HCT116 (cell line): ENCODE measurements around the gene SMIM24. TPM values are rescaled to one million over a fixed set of nuclear protein-coding genes. Genes with fewer than 3 reads are reported as not detected.

Source experiments
- ATAC-seq: fragments of 200-7000 bp; cut with Tn5 transposase; 2 replicates; pipeline ENCODE4 v1.9.1; 2020; ENCODE audit warnings: mild to moderate bottlenecking, moderate library complexity
- BruUV-seq: library from RNA; stranded (reverse); fragments of 400-500 nt; replicated peaks from 2 replicates; lab custom pipeline; 2021; lab: Mats Ljungman, UMichigan
- CTCF ChIA-PET: fragments of 300-600 bp; sonication (Branson Sonifier 250); formaldehyde crosslinking; loops from one replicate; lab custom pipeline; 2021; ENCODE audit warnings: antibody characterized with exemption; lab: Charles Lee
- POLR2A ChIA-PET: fragments of 300-600, 350-600 bp; sonication (Branson Sonifier 250); formaldehyde crosslinking; loops from one replicate; lab custom pipeline; 2021; ENCODE audit warnings: antibody characterized with exemption; lab: Charles Lee
- RAD21 ChIA-PET, 2 experiments: fragments of 300-600 bp; sonication (Branson Sonifier 250); formaldehyde crosslinking; loops; one replicate each; lab custom pipeline; 2023; ENCODE audit warnings: low total read pairs in 2 of 2; ENCODE audit not compliant: uncharacterized antibody in 2 of 2, unreplicated experiment in 2 of 2, low non-redundant PET in 1 of 2; lab: Charles Lee
- DNase-seq: peaks from one replicate; pipeline ENCODE4 v3.0.0-alpha.2; 2010; ENCODE audit warnings: low read depth, low spot score
- H2AFZ ChIP-seq: fragments of 200-600 bp; shearing (Covaris generic), sonication (generic); 2 replicates; pipeline ENCODE4 v1.6.1; 2017; ENCODE audit warnings: low read depth, mixed run types, mixed read lengths, antibody characterized with exemption, low read length; ENCODE audit not compliant: poor library complexity, severe bottlenecking
- H3K27ac ChIP-seq: 2 replicates; pipeline ENCODE4 v1.5.1; 2012; ENCODE audit warnings: low read depth, low read length
- H3K27me3 ChIP-seq: fragments of 200-600 bp; sonication (generic); 2 replicates; pipeline ENCODE4 v1.6.1; 2016; ENCODE audit warnings: mixed run types, low read length, mixed read lengths; ENCODE audit not compliant: insufficient read depth
- H3K36me3 ChIP-seq, 2 experiments: fragments of 200-500 bp in 1 of 2; fragments of 200-600 bp in 1 of 2; sonication (Bioruptor generic) in 1 of 2; sonication (generic) in 1 of 2; 2 replicates each; pipeline versions ENCODE4 v1.5.1 to v1.6.1; 2014 to 2016; ENCODE audit warnings: low read length in 2 of 2, inconsistent platforms in 1 of 2, mixed read lengths in 1 of 2, mixed run types in 1 of 2; ENCODE audit not compliant: insufficient read depth in 2 of 2, control insufficient read depth in 1 of 2
- H3K4me1 ChIP-seq, 2 experiments: fragments of 200-600 bp in 1 of 2; sonication (generic) in 1 of 2; 2 replicates each; pipeline versions ENCODE4 v1.5.1 to v1.6.1; 2012 to 2017; ENCODE audit warnings: low read length in 2 of 2, inconsistent platforms in 1 of 2, mild to moderate bottlenecking in 1 of 2, mixed read lengths in 1 of 2, mixed run types in 1 of 2, moderate library complexity in 1 of 2; ENCODE audit not compliant: insufficient read depth in 2 of 2, control insufficient read depth in 1 of 2
- H3K4me2 ChIP-seq: fragments of 200-600 bp; sonication (generic); 2 replicates; pipeline ENCODE4 v1.6.1; 2017; ENCODE audit warnings: mixed run types, low read length, mixed read lengths
- H3K4me3 ChIP-seq, 2 experiments: fragments of 200-600 bp in 1 of 2; sonication (generic) in 1 of 2; replicated peaks in 1 of 2; 2 replicates each; pipeline ENCODE4 v1.5.1; 2011 to 2016; ENCODE audit warnings: low read length in 2 of 2, control low read depth in 1 of 2, low read depth in 1 of 2, mild to moderate bottlenecking in 1 of 2, mixed read lengths in 1 of 2, mixed run types in 1 of 2
- H3K79me2 ChIP-seq: fragments of 200-600 bp; sonication (generic); 2 replicates; pipeline ENCODE4 v1.6.1; 2017; ENCODE audit warnings: mild to moderate bottlenecking, mixed run types, low read length, moderate library complexity, mixed read lengths; ENCODE audit not compliant: insufficient read depth
- H3K9ac ChIP-seq: fragments of 200-600 bp; sonication (generic); 2 replicates; pipeline ENCODE4 v1.6.1; 2016; ENCODE audit warnings: low read length, mixed read lengths
- H3K9me2 ChIP-seq: fragments of 200-600 bp; sonication (generic), shearing (Covaris generic); 2 replicates; pipeline ENCODE4 v1.6.1; 2017; ENCODE audit warnings: mixed run types, mild to moderate bottlenecking, moderate library complexity; ENCODE audit not compliant: insufficient read depth
- H3K9me3 ChIP-seq, 2 experiments: fragments of 200-500 bp in 1 of 2; fragments of 200-600 bp in 1 of 2; sonication (Bioruptor generic) in 1 of 2; sonication (generic) in 1 of 2; 2 replicates each; pipeline ENCODE4 v1.6.1; 2014 to 2017; ENCODE audit warnings: low read length in 2 of 2, mixed read lengths in 2 of 2, inconsistent platforms in 1 of 2, low read depth in 1 of 2, mild to moderate bottlenecking in 1 of 2, mixed run types in 1 of 2, moderate library complexity in 1 of 2; ENCODE audit not compliant: control insufficient read depth in 1 of 2, insufficient read depth in 1 of 2
- H4K20me1 ChIP-seq: fragments of 200-600 bp; sonication (generic), shearing (Covaris generic); 2 replicates; pipeline ENCODE4 v1.6.1; 2017; ENCODE audit warnings: mixed run types, mild to moderate bottlenecking, moderate library complexity; ENCODE audit not compliant: insufficient read depth
- CBX3 ChIP-seq: IDR thresholded peaks from 2 replicates; pipeline ENCODE4 v1.6.1; 2012; ENCODE audit warnings: low read depth
- CEBPB ChIP-seq: IDR thresholded peaks from 2 replicates; pipeline ENCODE4 v1.6.1; 2012; ENCODE audit warnings: low read depth
- CTCF ChIP-seq, 3 experiments: fragments of 200-600 bp in 1 of 3; sonication (generic) in 1 of 3; IDR thresholded peaks in 2 of 3; conservative IDR thresholded peaks in 1 of 3; 2 replicates each; pipeline ENCODE4 v1.5.1; 2012 to 2017; ENCODE audit warnings: low read depth in 2 of 3, low read length in 2 of 3, antibody characterized with exemption in 1 of 3, borderline replicate concordance in 1 of 3, control low read depth in 1 of 3, mild to moderate bottlenecking in 1 of 3, mixed read lengths in 1 of 3, mixed run types in 1 of 3, moderate library complexity in 1 of 3; ENCODE audit not compliant: insufficient read depth in 1 of 3
- EGR1 ChIP-seq: IDR thresholded peaks from 2 replicates; pipeline ENCODE4 v1.6.1; 2012; ENCODE audit warnings: low read depth
- ELF1 ChIP-seq: IDR thresholded peaks from 2 replicates; pipeline ENCODE4 v1.6.1; 2012; ENCODE audit warnings: low read depth, borderline replicate concordance
- EZH2 ChIP-seq: fragments of 200-600 bp; sonication (generic); IDR thresholded peaks from 2 replicates; pipeline ENCODE4 v1.6.1; 2017; ENCODE audit warnings: antibody characterized with exemption, mixed run types
- EZH2phosphoT487 ChIP-seq: fragments of 200-600 bp; IDR thresholded peaks from 2 replicates; pipeline ENCODE4 v1.6.1; 2018; ENCODE audit warnings: antibody characterized with exemption, borderline replicate concordance
- MAX ChIP-seq: IDR thresholded peaks from 2 replicates; pipeline ENCODE4 v1.6.1; 2012
- POLR2A ChIP-seq: IDR thresholded peaks from 2 replicates; pipeline ENCODE4 v1.7.0; 2011; ENCODE audit warnings: borderline replicate concordance; ENCODE audit not compliant: insufficient read depth, insufficient read length; ENCODE audit errors: extremely low read depth
- POLR2AphosphoS5 ChIP-seq: IDR thresholded peaks from 2 replicates; pipeline ENCODE4 v1.6.1; 2011; ENCODE audit warnings: mild to moderate bottlenecking, low read depth, low read length, moderate library complexity
- RAD21 ChIP-seq: IDR thresholded peaks from 2 replicates; pipeline ENCODE4 v1.6.1; 2012; ENCODE audit warnings: low read depth, mild to moderate bottlenecking
- SIN3A ChIP-seq: IDR thresholded peaks from 2 replicates; pipeline ENCODE4 v1.6.1; 2012; ENCODE audit warnings: low read depth
- SP1 ChIP-seq: IDR thresholded peaks from 2 replicates; pipeline ENCODE4 v1.6.1; 2012; ENCODE audit warnings: low read depth
- SRF ChIP-seq: IDR thresholded peaks from 2 replicates; pipeline ENCODE4 v1.6.1; 2012; ENCODE audit warnings: low read depth
- TCF7L2 ChIP-seq: IDR thresholded peaks from 2 replicates; pipeline ENCODE4 v1.7.0; 2011; ENCODE audit warnings: borderline replicate concordance, inconsistent platforms; ENCODE audit not compliant: insufficient read depth, insufficient read length; ENCODE audit errors: extremely low read depth
- YY1 ChIP-seq: IDR thresholded peaks from 2 replicates; pipeline ENCODE4 v1.6.1; 2011; ENCODE audit warnings: low read length, low read depth, moderate library complexity, mild to moderate bottlenecking; ENCODE audit not compliant: insufficient replicate concordance; ENCODE audit errors: extremely low read depth
- ZFX ChIP-seq: fragments of 450-650 bp; IDR thresholded peaks from 2 replicates; pipeline ENCODE4 v1.6.1; 2017
- ZNF274 ChIP-seq: fragments of 200-500 bp; sonication (Bioruptor generic); IDR thresholded peaks from 2 replicates; pipeline ENCODE4 v1.6.1; 2014; ENCODE audit warnings: mild to moderate bottlenecking, low read depth, low read length, inconsistent platforms
- intact Hi-C: fragments of 100-400 bp; cut with micrococcal nuclease; formaldehyde crosslinking; loops from 2 replicates; pipeline ENCODE4 v1.10.0; 2022
- total RNA-seq: library from RNA; stranded (reverse); gene quantifications from one replicate; pipeline ENCODE4 v1.2.1, GENCODE V29; 2021; ENCODE audit not compliant: unreplicated experiment
- TF ChIP-seq, protein P1 (sequence below): IDR thresholded peaks from 2 replicates; pipeline ENCODE4 v1.6.1; 2012; ENCODE audit warnings: low read depth

Gene SMIM24
- total RNA-seq, 1 experiment from 2014 or later, result not detected

DNA sequence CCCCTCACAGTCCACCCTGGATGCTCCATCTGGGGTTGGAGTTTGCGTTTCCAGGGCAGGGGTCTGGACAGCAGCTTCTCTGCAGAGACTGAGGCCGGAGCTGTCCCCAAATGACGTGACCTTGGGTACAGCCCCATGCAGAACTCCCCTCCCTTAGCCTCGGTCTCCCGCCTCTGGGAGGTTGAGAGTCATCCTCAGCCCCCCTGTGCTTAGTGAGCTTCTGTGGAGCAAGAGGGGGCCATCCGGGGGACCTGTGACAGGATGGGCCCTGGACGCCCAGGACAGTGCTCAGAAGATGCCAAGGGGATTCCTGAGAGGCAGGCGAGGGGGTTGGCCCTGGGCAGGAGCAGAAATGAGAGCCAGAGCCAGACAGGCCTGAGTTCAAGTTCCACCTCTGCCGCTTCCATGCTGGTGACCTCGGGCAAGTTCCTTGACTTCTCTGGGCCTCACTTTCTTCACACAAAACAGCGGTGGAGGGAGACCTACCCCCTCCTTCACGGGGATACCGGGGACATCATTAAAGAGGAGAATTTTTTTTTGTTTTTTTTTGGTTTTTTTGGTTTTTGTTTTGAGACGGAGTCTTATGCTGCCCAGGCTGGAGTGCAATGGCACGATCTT lies 20.3 kb downstream of the SMIM24 start:
- ChIA-PET RAD21 (no interaction called here), CTCF (no interaction called here), POLR2A (no interaction called here)
- Histone ChIP-seq H3K4me2 (no peak overlapping the region), H2AFZ (no peak overlapping the region), H3K4me3 (no peak overlapping the region), H3K36me3 (peaks cover 6 to 13% of the 10 kb centered on the region in 2 experiments; a peak in 3 of 4 replicates), H3K9me2 (no peaks in the 10 kb centered on the region), H3K79me2 (peaks cover 5% of the 10 kb centered on the region; the same call in 1 of the 2 replicates), H4K20me1 (no peaks in the 10 kb centered on the region), H3K27ac (no peak overlapping the region), H3K9me3 (no peaks in the 10 kb centered on the region), H3K27me3 (no peaks in the 10 kb centered on the region), H3K9ac (no peak overlapping the region), H3K4me1 (no peaks in the 10 kb centered on the region)
- no TSS peak for BruUV-seq
- ATAC-seq (no peak), DNase-seq (no peak)
- intact Hi-C loops, result no loop called here
- TF ChIP-seq POLR2A (no peak), POLR2AphosphoS5 (no peak), EZH2 (no peak), EZH2phosphoT487 (no peak), CTCF (IDR thresholded peaks at IDR 0.05 in 2 of 3, conservative IDR thresholded peaks at IDR 0.05 in 1 of 3; ENCODE audit: borderline replicate concordance in 1 of 3, insufficient read depth in 1 of 3, low read depth in 2 of 3, low read length in 2 of 3) (no peak), YY1 (no peak), SRF (no peak), ZFX (no peak), ZNF274 (no peak), CEBPB (no peak), SP1 (no peak), ELF1 (no peak), RAD21 (no peak), MAX (no peak), CBX3 (no peak), SIN3A (no peak), TCF7L2 (no peak), EGR1 (no peak)
- TF ChIP-seq, protein P1, sequence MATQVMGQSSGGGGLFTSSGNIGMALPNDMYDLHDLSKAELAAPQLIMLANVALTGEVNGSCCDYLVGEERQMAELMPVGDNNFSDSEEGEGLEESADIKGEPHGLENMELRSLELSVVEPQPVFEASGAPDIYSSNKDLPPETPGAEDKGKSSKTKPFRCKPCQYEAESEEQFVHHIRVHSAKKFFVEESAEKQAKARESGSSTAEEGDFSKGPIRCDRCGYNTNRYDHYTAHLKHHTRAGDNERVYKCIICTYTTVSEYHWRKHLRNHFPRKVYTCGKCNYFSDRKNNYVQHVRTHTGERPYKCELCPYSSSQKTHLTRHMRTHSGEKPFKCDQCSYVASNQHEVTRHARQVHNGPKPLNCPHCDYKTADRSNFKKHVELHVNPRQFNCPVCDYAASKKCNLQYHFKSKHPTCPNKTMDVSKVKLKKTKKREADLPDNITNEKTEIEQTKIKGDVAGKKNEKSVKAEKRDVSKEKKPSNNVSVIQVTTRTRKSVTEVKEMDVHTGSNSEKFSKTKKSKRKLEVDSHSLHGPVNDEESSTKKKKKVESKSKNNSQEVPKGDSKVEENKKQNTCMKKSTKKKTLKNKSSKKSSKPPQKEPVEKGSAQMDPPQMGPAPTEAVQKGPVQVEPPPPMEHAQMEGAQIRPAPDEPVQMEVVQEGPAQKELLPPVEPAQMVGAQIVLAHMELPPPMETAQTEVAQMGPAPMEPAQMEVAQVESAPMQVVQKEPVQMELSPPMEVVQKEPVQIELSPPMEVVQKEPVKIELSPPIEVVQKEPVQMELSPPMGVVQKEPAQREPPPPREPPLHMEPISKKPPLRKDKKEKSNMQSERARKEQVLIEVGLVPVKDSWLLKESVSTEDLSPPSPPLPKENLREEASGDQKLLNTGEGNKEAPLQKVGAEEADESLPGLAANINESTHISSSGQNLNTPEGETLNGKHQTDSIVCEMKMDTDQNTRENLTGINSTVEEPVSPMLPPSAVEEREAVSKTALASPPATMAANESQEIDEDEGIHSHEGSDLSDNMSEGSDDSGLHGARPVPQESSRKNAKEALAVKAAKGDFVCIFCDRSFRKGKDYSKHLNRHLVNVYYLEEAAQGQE, result no peak
